ENCODE results near the gene BICDL1. TPM values are rescaled to one million over a fixed set of nuclear protein-coding genes. Genes with fewer than 3 reads are reported as not detected.

The BICDL1 gene
- total RNA-seq, 1 experiment from 2014 or later: 20.7 TPM

DNA sequence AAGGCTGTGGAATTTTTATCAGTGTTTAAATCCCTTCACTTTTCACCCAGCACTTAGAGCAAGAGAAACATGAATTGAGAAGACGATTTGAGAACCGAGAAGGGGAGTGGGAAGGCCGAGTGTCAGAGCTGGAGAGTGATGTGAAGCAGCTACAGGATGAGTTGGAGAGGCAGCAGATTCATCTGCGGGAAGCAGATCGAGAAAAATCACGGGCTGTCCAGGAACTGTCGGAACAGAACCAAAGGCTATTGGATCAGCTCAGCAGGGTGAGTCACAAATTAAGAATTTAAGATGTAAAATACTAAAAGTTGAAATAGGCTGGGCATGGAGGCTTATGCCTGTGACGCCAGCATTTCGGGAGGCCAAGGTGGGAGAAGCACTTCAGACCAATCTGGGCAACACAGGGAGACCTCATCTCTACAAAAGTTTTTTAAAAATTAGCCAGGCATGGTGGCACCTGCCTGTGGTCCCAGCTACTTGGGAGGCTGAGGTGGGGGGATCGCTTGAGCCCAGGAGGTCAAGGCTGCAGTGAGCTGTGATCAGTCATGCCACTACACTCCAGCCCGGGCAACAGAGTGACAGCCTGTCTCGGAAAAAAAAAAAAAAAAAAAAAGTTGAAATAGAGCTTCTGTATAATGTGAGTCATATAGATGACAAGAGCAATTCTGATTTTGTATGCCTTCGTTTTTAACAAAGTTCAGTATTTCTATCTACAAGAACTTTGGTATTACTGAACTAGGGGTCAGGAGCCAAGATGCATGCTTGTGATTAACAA, 9.6 kb downstream of the BICDL1 start:
- peaks cover 19% of the 10 kb centered on the region for H3K36me3 Mint-ChIP-seq (ENCODE audit: insufficient read depth, unreplicated experiment)
- DNase-seq (ENCODE audit: unreplicated experiment): no peak
- H3K27me3 Mint-ChIP-seq (ENCODE audit: insufficient read depth, unreplicated experiment): no peaks in the 10 kb centered on the region
- H3K9me3 Mint-ChIP-seq (ENCODE audit: unreplicated experiment): no peaks in the 10 kb centered on the region
- H3K27ac Mint-ChIP-seq (ENCODE audit: low read depth, unreplicated experiment): no peak overlapping the region
- intact Hi-C loops (cut with micrococcal nuclease): no loop called here
- BruUV-seq (replicated peaks): no TSS peak
- TF ChIP-seq, protein P1, sequence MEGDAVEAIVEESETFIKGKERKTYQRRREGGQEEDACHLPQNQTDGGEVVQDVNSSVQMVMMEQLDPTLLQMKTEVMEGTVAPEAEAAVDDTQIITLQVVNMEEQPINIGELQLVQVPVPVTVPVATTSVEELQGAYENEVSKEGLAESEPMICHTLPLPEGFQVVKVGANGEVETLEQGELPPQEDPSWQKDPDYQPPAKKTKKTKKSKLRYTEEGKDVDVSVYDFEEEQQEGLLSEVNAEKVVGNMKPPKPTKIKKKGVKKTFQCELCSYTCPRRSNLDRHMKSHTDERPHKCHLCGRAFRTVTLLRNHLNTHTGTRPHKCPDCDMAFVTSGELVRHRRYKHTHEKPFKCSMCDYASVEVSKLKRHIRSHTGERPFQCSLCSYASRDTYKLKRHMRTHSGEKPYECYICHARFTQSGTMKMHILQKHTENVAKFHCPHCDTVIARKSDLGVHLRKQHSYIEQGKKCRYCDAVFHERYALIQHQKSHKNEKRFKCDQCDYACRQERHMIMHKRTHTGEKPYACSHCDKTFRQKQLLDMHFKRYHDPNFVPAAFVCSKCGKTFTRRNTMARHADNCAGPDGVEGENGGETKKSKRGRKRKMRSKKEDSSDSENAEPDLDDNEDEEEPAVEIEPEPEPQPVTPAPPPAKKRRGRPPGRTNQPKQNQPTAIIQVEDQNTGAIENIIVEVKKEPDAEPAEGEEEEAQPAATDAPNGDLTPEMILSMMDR (IDR thresholded peaks at IDR 0.05; ENCODE audit: unreplicated experiment): no peak
- ChIA-PET CTCF (interaction anchor here (0.8 to 1.3 kb wide), 3 partner anchors 8 to 88 kb away, joined by 3 to 4 read pairs (median 4); no protein-coding TSS in a partner anchor), POLR2A (interaction anchor here (0.7 to 2.1 kb wide), 5 partner anchors 8 to 50 kb away, joined by 3 to 5 read pairs (median 4); no protein-coding TSS in a partner anchor)
- no peaks in the 10 kb centered on the region for H3K4me1 Mint-ChIP-seq (ENCODE audit: insufficient read depth, unreplicated experiment)
- H3K4me3 Mint-ChIP-seq (ENCODE audit: unreplicated experiment): no peak overlapping the region

DNA sequence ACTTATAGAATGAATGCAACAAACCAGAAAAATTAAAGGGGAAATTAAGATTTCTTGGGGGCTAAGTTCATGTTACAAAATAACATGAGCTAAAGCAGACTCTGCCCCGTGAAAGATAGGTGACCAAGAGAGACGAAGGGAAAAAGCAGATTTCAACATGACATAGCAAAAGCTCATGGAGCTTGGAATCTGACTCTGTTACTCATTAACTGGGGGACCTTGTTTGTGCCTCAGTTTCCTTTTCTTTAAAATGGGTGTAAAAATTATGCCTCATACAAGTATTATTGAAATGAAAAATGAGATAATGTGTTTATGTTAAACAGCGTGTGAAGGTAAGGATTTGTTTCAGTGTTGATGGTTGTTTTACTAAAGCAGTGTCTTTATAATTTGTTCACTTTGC, 11.5 kb downstream of the BICDL1 start:
- ChIA-PET CTCF (interaction anchor here (0.5 to 1.4 kb wide), 2 partner anchors 10 to 312 kb away, joined by 3 to 4 read pairs; no protein-coding TSS in a partner anchor), POLR2A (interaction anchor here (1.7 kb wide), 1 partner anchor 117 kb away, joined by 10 read pairs; the partner anchor contains the start of gene RAB35)
- H3K36me3 Mint-ChIP-seq (ENCODE audit: insufficient read depth, unreplicated experiment): peaks cover 9% of the 10 kb centered on the region
- BruUV-seq (replicated peaks): no TSS peak
- no peaks in the 10 kb centered on the region for H3K27me3 Mint-ChIP-seq (ENCODE audit: insufficient read depth, unreplicated experiment)
- no peak overlapping the region for H3K27ac Mint-ChIP-seq (ENCODE audit: low read depth, unreplicated experiment)
- no peaks in the 10 kb centered on the region for H3K4me1 Mint-ChIP-seq (ENCODE audit: insufficient read depth, unreplicated experiment)
- no peak overlapping the region for H3K4me3 Mint-ChIP-seq (ENCODE audit: unreplicated experiment)
- intact Hi-C loops (cut with micrococcal nuclease): no loop called here
- TF ChIP-seq, protein P1 (IDR thresholded peaks at IDR 0.05; ENCODE audit: unreplicated experiment): no peak
- no peak for DNase-seq (ENCODE audit: unreplicated experiment)
- no peaks in the 10 kb centered on the region for H3K9me3 Mint-ChIP-seq (ENCODE audit: unreplicated experiment)

DNA sequence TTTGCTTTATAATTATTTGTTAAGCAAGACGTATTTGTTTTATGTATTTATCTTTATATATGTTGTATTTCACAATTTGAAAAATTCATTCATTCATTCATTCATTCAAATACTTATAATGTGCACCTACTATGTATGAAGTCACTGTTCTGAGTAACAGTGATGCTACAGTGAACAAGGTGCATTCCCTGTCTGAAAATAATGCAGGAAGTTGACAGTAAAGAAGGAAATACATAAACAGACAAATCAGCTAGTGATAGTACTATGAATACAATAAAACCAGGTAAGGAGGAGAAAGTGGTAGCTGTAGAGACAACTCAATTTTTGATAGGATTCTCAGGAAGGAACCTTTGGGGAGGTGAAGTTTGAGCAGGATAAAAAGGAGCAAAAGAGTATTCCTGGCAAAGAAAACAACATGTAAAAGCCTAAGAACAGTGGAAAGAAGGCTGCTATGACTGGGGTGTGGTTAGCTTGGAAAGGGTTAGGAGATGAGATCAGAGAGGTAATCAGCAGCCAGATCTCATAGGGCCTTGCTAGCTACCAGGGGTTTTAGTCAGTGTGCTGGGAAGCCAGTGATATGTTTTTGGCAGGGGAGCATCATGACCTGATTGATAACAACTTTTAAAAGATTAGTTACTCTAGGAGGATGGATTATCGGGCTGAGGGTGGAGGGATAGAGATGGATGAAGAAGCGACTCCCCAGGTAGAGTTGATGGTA, 17.4 kb downstream of the BICDL1 start:
- Mint-ChIP-seq H3K27ac (ENCODE audit: low read depth, unreplicated experiment) (no peak overlapping the region), H3K36me3 (ENCODE audit: insufficient read depth, unreplicated experiment) (peaks cover 6% of the 10 kb centered on the region), H3K27me3 (ENCODE audit: insufficient read depth, unreplicated experiment) (no peaks in the 10 kb centered on the region), H3K9me3 (ENCODE audit: unreplicated experiment) (no peaks in the 10 kb centered on the region), H3K4me1 (ENCODE audit: insufficient read depth, unreplicated experiment) (peaks cover 11% of the 10 kb centered on the region), H3K4me3 (ENCODE audit: unreplicated experiment) (no peak overlapping the region)
- POLR2A ChIA-PET: interaction anchor here (0.8 to 3.2 kb wide), 7 partner anchors 17 to 81 kb away, joined by 3 to 25 read pairs (median 6); partner anchors contain the start of gene BICDL1
- BruUV-seq (replicated peaks): no TSS peak
- intact Hi-C loops (cut with micrococcal nuclease): no loop called here
- TF ChIP-seq, protein P1 (IDR thresholded peaks at IDR 0.05; ENCODE audit: unreplicated experiment): no peak
- CTCF ChIA-PET: interaction anchor here (0.5 to 1.7 kb wide), 5 partner anchors 9 to 190 kb away, joined by 3 to 5 read pairs (median 3); no protein-coding TSS in a partner anchor
- no peak for DNase-seq (ENCODE audit: unreplicated experiment)

DNA sequence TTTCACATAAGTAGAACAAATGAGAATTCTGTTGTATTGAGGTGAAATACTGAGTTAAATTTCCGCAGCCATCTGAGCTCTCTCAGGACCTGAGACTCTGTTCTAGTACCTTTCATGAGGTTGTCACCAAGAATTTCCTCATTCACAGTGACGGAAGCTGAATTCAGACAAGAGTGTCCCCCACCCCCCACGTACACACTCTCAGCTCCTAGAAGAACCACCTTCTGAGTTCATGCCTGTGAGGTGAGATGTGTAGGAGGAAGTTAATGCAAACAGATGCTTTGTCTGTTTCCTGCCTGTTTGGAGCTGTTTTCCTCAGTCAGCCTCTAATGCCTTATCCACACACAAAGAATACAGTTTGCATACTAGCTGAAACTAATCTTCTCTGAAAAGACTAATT, 18.2 kb downstream of the BICDL1 start:
- DNase-seq (ENCODE audit: unreplicated experiment): no peak
- no peaks in the 10 kb centered on the region for H3K9me3 Mint-ChIP-seq (ENCODE audit: unreplicated experiment)
- BruUV-seq (replicated peaks): no TSS peak
- peaks cover 11% of the 10 kb centered on the region for H3K4me1 Mint-ChIP-seq (ENCODE audit: insufficient read depth, unreplicated experiment)
- intact Hi-C loops (cut with micrococcal nuclease): no loop called here
- H3K27me3 Mint-ChIP-seq (ENCODE audit: insufficient read depth, unreplicated experiment): no peaks in the 10 kb centered on the region
- no peak overlapping the region for H3K27ac Mint-ChIP-seq (ENCODE audit: low read depth, unreplicated experiment)
- CTCF ChIA-PET: interaction anchor here (0.6 to 1.7 kb wide), 5 partner anchors 8 to 189 kb away, joined by 3 to 5 read pairs (median 3); partner anchors contain the start of gene BICDL1
- POLR2A ChIA-PET: interaction anchor here (1.1 to 3.2 kb wide), 8 partner anchors 10 to 80 kb away, joined by 3 to 25 read pairs (median 6); partner anchors contain the start of gene BICDL1
- no peak overlapping the region for H3K4me3 Mint-ChIP-seq (ENCODE audit: unreplicated experiment)
- peaks cover 6% of the 10 kb centered on the region for H3K36me3 Mint-ChIP-seq (ENCODE audit: insufficient read depth, unreplicated experiment)
- TF ChIP-seq, protein P1 (IDR thresholded peaks at IDR 0.05; ENCODE audit: unreplicated experiment): no peak

All from MCF 10A (cell line).